GM18499 (cell line): ENCODE measurements around the gene VSIG4.
"Not testable (repeated sequence)": the region's sequence is repeated elsewhere in the genome, so short reads cannot be mapped to it uniquely, and the experiment has no call there.

Experiments used
- ATAC-seq: cut with Tn5 transposase; IDR thresholded peaks from one replicate; pipeline ENCODE4 v1.9.1; 2021; ENCODE audit warnings: moderate number of reproducible peaks; ENCODE audit not compliant: insufficient read depth, unreplicated experiment

The VSIG4 gene

GRCh38 chrX:66039944-66040343, at the start of gene VSIG4:
TSS of gene VSIG4 (minus strand) at chrX:66040080. CDS start at chrX:66039998, 82 bp downstream.
- no peak for ATAC-seq

- no peak for ATAC-seq
These were observed 36.9 kb upstream of the VSIG4 start for GRCh38 chrX:66076801-66077200.

GRCh38 chrX:66074920-66075879, 35.3 kb upstream of the VSIG4 start:
- ATAC-seq = no peak

- no peak for ATAC-seq
These were observed 31.2 kb upstream of the VSIG4 start for GRCh38 chrX:66071126-66071525.

- ATAC-seq = no peak
These were observed 24.4 kb upstream of the VSIG4 start for GRCh38 chrX:66064261-66064660.

GRCh38 chrX:66057019-66057418, 17.1 kb upstream of the VSIG4 start:
- ATAC-seq = not testable (repeated sequence)

GRCh38 chrX:66054978-66055377, 15.1 kb upstream of the VSIG4 start:
- ATAC-seq = no peak

- ATAC-seq = no peak
These were observed 13.5 kb upstream of the VSIG4 start for GRCh38 chrX:66053414-66053813.

- no peak for ATAC-seq
These were observed 12.1 kb upstream of the VSIG4 start for GRCh38 chrX:66051980-66052379.

GRCh38 chrX:66050140-66050569, 10.3 kb upstream of the VSIG4 start:
- ATAC-seq = no peak

GRCh38 chrX:66049056-66049455, 9.2 kb upstream of the VSIG4 start:
- ATAC-seq = no peak

GRCh38 chrX:66046612-66047235, 6.8 kb upstream of the VSIG4 start:
- peak; percentile 61 for ATAC-seq

GRCh38 chrX:66045894-66046293, 6.0 kb upstream of the VSIG4 start:
- ATAC-seq = no peak

- no peak for ATAC-seq
These were observed 3.7 kb upstream of the VSIG4 start for GRCh38 chrX:66043584-66043983.

- ATAC-seq = peak; percentile 29
These were observed 2.6 kb upstream of the VSIG4 start for GRCh38 chrX:66042307-66043077.

- no peak for ATAC-seq
These were observed 1.8 kb downstream of the VSIG4 start for GRCh38 chrX:66038115-66038514.

GRCh38 chrX:66036231-66036630, 3.6 kb downstream of the VSIG4 start:
- ATAC-seq = no peak

GRCh38 chrX:66035667-66036066, 4.2 kb downstream of the VSIG4 start:
- ATAC-seq = no peak

GRCh38 chrX:66030505-66031317, 9.2 kb downstream of the VSIG4 start:
- no peak for ATAC-seq

- no peak for ATAC-seq
These were observed 10.9 kb downstream of the VSIG4 start for GRCh38 chrX:66028936-66029335.
